Left colon (tissue), 2 donors: ENCODE results near the gene KRTAP21-3. TPM values are rescaled to one million over a fixed set of nuclear protein-coding genes. Genes with fewer than 3 reads are reported as not detected.
"Not testable (repeated sequence)": the region's sequence is repeated elsewhere in the genome, so short reads cannot be mapped to it uniquely, and the experiment has no call there.

Source experiments
- ATAC-seq: fragments of 200-7000 bp; cut with Tn5 transposase; one replicate; pipeline ENCODE4 v1.9.1; 2020; ENCODE audit warnings: mild to moderate bottlenecking, moderate library complexity
- DNase-seq, 2 donors: peaks; one replicate each; pipeline ENCODE4 v3.0.0-alpha.2; 2020
- intact Hi-C, 2 donors: fragments of 100-400 bp; cut with DNase I in 1 of 2; cut with micrococcal nuclease in 1 of 2; formaldehyde crosslinking; loops; one replicate each; pipeline versions ENCODE4 v1.11.2 to v1.14.0; 2022; cut with DNase I, micrococcal nuclease
- long read RNA-seq: library from polyadenylated mRNA; unstranded; transcript quantifications from one replicate; pipeline ENCODE4 v2.0.0, GENCODE V29; 2021
- total RNA-seq, 2 donors: library from RNA; stranded (reverse); fragmentation: NEBNext Ultra II Directional; extraction: Animal tissue kit (Norgen Biotek cat#: 25700); gene quantifications; one replicate each; pipeline ENCODE4 v1.2.1, GENCODE V29; 2021
- donor health status: DM: no; HTN: no; CAD: no.
- donor health status: DM: yes; HTN: yes; CAD: no.

Gene KRTAP21-3, protein sequence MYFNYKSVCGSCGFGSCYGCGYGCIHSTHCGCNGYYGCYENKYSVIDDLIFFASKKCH
- total RNA-seq = not detected
- long read RNA-seq = 0 reads

DNA sequence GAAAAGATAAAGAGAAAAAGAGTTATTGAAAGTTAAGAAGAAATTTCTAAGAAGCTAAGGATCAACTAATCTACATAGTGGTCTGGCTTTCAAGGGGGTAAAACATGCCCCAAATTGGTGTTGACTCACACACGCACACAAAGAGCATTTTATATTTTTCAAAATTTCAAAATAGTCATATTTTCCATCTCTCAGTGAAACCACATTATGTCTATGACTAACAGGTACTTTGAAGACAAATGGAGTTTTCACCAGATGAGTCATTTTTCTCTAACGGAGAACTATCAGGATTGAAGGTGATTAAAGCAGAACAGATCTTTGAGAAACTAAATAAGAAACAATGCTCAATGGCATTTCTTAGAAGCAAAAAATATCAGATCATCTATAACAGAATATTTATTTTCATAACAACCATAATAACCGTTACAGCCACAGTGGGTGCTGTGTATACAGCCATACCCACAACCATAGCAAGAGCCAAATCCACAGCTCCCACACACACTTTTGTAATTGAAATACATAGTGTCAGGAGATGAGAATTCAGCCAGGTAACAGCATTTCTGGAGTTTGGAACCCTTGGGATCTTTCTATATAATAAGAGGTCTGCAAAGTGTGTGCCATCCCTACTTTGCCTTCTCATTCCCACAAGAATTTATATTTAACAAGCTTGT, at the start of gene KRTAP21-3:
TSS of gene KRTAP21-3 (minus strand) at position 539 of the 671 bp plus-strand sequence. CDS start at position 521, 18 bp downstream.
- DNase-seq = no peak
- intact Hi-C loops = no loop called here
- ATAC-seq = no peak

DNA sequence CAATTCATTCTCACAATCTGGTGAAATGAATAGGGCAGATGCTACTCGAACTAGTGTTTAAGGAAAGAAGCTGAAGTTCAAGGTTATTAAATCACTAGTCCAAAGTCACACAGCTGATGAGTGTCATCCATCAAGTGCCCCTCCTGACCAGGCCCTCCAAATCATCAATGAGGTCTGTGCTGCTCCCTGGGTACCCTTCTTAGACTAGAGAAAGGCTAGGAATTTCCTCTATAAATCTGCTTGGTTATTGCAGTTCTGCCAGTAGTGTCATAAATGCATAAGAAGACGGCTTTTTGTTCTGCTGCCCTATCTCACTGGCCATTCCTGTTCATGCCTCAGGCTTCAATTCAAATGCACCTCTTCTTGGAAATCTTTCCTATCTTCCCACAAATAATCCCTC, 42.2 kb upstream of the KRTAP21-3 start:
- intact Hi-C loops = no loop called here
- no peak for DNase-seq
- ATAC-seq = no peak

DNA sequence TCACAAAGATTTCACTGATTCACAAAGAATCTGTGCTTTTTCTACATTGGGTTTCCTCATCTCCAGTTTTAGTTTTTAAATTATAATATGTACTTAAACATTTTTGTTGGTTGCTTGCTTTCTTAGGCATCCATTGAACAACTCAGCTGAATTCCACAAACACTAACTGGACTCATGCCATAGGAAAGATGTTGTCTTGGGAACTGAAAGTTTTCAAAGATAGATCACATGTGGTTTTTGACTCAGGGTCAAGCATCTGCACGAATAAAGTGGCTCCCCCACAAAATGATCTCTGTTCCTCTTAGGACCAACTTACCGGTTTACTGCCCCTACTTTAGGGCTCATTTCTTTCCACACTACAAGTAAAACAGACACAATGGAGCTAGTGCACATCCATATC, 39.7 kb upstream of the KRTAP21-3 start:
- ATAC-seq = no peak
- intact Hi-C loops = loop anchor here in 1 of 2 donors (10.0 kb wide), 1 partner anchor 56 kb away; the partner anchor contains the start of gene KRTAP8-1
- no peak for DNase-seq

DNA sequence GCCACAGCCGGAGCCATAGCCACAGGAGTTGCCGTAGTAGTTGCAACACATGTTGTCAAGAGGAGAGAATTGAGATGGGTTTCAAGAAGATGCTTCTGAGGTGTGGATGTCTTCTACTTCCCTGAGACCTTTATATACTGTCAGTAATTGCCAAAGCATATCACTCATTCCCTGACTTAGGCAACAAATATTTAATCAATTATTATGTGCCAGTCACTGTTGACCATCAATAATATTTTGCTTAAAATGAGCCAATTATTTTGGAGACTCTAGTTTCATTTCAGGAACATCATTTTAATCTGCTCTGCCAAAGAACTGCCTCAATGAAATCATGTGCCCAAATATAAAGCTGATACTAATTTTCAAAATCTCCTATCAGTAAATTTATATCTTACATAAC, 36.8 kb upstream of the KRTAP21-3 start, which contains the start of gene KRTAP21-1:
TSS of gene KRTAP21-1 (minus strand) at position 101 of the 400 bp plus-strand sequence. CDS start at position 51, 50 bp downstream.
- DNase-seq, ATAC-seq: not testable (repeated sequence)
- intact Hi-C loops = loop anchor here in 1 of 2 donors (10.0 kb wide), 1 partner anchor 59 kb away; the partner anchor contains the start of gene KRTAP8-1

DNA sequence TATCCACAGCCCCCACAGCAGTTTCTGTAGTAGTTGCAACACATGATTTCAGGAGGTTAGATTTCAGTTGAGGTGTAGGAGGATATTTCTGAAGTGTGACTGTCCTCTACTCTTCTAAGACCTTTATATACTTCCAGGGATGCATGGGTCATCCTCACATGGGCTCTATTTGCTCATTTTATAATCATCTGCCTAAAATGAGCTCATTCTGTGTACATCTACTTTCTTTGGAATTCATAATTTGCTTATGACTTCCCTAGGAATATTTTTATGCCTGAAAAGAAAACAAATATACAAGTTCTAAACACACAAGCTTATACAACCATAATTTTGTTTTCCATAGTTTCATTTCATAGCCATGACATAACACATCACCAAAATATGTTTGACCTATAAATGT, 28.6 kb upstream of the KRTAP21-3 start, which contains the start of gene KRTAP21-2:
TSS of gene KRTAP21-2 (minus strand) at position 101 of the 400 bp plus-strand sequence. CDS start at position 44, 57 bp downstream.
- intact Hi-C loops = no loop called here
- DNase-seq (no peak), ATAC-seq (no peak)

DNA sequence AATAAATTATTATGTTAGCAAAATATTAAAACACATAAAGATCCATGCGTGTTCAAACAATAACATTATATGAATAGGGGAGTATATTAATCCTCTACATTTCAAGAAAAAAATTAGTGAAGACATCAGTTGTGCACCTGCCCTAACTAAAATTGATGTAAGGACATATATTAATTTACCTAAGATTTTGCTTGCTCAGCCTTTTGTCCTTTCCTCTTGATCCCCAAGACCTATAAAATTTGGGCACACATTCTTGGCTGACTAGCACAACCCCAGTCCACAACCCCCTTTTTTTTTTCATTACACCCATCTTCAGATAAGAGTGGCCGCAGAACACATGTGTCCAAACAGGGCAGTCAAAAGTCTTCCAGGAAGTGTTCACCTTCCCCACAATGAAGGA, 21.9 kb upstream of the KRTAP21-3 start:
- intact Hi-C loops = no loop called here
- DNase-seq = no peak

DNA sequence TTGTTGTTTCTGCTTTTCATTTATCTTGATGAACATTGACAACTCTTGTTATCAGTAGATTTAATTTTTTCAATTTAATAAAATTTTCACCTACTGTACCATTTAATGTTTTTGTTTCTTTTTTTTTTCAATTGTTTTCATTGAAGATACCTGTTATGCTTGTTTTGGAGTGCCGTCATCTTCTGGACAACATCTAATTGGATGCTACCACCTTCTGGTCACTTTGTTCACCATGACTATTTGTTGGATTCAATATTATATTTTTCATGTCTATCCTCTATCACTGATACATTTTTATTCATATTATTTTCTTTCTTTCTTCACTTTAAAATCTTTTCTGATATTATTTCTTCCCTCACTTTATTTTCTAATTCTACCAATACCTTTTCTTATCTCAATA, 14.4 kb upstream of the KRTAP21-3 start:
- ATAC-seq (no peak), DNase-seq (no peak)
- intact Hi-C loops = no loop called here

More for the DNA sequence above, 21.9 kb upstream of the KRTAP21-3 start:
- no peak for ATAC-seq

DNA sequence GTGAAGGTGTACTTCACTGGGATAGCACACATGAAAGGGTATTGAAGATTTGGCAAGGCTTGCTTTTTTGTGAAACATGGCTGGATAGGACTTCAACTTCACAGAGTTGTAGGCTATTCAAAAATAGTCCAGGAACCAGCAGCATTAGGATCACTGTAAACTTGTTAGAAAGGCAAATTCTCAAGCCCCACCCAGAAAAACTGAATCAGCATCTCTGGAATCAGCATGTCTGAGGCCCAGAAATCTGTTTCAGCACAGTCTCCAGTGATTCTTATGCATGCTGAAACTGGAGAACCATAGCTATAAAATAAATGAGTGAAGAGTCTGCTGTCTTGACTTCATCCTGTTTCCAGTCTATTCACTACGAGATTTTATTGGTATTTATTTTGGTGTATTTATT, 8.1 kb upstream of the KRTAP21-3 start:
- intact Hi-C loops = no loop called here
- ATAC-seq = no peak
- DNase-seq = no peak

DNA sequence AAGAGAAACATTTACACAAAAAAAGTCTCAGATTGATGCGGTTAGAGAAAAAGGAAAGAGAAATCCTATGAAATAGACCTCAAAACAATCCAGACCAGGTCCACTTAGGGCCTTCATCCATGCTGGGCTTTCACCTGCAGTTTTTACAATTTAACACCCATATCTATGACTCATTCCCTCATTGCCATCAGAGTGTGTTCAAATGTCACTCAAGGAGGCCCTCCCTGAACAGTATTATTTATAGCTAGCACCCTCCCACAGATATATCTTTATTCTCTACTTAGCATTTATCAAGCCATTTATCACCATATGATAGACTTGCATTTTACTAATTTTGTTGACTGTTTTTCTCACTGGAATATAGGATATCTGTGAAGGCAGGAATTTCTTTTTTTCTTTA, 824 bp upstream of the KRTAP21-3 start:
- intact Hi-C loops = no loop called here
- no peak for DNase-seq
- no peak for ATAC-seq

DNA sequence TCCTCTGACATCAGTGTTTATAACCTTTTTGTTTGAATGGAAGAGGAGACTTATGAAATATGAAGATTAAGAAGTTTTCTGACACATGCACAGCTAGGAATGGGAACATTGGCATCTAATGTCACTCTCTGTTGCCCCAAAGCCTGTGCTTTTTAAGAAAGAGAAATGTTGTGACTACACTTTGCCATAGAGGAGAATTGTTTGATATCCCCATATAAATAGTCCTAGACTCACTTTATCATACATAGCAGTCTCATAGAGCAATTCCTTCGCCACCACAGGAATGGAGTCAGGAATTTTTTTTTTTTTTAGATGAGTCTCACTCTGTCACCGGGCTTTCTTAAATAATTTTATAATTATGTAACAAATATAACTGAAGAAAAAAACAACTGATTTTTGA, 1.5 kb downstream of the KRTAP21-3 start:
- no peak for DNase-seq
- no peak for ATAC-seq
- intact Hi-C loops = no loop called here

DNA sequence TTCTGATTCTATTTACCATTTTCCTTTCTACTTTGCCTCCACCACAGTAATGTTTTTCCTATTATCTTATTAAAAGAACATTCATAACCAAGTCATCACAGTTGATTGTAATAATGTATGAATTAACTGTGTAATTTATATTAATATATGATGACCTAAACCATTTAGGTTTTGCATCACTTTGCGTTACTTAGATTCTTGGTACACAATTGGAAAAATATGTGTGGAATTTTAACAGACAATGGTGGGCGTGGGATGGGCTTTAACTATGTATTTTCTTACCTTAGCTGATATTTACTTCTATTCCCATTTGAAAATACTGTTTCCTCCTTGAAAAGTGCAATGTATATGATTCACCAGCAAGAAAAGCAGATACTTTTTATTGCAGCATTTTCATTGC, 3.6 kb downstream of the KRTAP21-3 start:
- ATAC-seq = no peak
- no peak for DNase-seq
- intact Hi-C loops = no loop called here

DNA sequence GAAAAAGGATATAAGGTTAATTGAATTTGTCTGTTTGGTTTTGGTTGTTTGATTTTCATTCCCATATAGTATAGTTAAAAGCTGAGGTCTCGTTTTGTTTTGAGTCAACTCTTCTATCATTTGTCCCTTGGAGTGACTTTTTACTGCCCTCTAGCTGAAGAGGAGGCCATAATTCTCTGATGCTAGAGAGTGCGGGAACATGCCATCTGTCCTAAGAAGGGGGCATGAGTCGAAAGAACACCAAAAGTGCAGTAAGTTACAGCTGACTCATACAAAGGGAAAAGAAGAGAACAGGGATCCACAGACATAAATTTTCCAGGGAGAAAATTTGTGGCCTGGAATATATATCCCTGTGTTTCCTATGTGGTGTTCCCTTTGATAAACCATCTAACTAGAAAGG, 4.1 kb downstream of the KRTAP21-3 start:
- intact Hi-C loops = no loop called here
- no peak for ATAC-seq
- no peak for DNase-seq

DNA sequence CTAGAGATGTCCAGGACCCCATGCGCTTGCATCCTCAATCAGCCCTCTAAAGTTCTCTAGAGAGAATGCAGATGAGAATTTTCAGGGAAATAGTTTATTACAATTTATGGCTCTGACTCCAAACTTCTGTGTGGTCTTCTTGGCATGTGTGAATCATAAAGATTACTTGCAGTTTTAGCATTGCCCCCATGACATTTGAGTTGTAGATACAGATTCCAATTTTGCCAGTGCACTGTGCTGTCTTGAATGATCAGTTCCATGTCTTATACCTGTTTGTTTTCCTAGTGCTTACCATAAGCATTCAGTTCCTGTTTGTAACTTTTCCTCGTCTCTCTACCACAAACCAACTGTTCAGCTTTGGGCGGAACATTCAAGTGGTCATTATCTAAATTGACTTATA, 4.8 kb downstream of the KRTAP21-3 start:
- ATAC-seq = no peak
- no peak for DNase-seq
- intact Hi-C loops = no loop called here

DNA sequence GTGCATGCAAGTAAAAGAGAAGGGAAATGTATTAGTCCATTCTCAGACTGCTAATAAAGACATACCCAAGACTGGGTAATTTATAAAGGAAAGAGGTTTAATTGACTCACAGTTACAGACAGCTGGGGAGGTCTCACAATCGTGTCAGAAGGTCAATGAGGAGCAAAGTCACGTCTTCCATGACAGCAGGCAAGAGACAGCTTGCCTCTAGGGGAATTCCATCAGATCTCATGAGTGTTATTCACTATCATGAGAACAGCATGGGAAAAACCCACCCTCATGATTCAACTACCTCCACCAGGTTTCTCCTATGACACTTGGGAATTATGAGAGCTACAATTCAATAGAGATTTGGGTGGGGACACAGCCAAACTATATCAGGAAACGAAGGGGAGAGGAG, 8.1 kb downstream of the KRTAP21-3 start:
- ATAC-seq (no peak), DNase-seq (no peak)
- intact Hi-C loops = no loop called here

DNA sequence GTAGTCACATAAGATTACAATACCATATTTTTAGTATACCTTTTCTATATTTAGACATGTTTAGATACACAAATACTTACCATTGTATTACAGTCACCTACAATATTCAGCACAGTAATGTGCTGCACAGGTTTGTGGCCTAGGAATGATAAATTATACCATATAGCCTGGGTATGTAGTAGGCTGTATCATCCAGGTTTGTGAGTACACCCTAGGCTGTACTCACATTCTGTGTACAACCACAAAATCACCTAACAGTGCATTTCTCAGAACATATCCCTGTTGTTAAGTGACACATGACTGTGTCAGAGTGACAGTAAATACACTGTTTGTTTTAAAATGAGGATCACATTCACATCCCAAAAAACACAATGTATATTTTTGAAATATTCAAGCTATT, 11.2 kb downstream of the KRTAP21-3 start:
- intact Hi-C loops = no loop called here
- ATAC-seq = no peak
- no peak for DNase-seq

DNA sequence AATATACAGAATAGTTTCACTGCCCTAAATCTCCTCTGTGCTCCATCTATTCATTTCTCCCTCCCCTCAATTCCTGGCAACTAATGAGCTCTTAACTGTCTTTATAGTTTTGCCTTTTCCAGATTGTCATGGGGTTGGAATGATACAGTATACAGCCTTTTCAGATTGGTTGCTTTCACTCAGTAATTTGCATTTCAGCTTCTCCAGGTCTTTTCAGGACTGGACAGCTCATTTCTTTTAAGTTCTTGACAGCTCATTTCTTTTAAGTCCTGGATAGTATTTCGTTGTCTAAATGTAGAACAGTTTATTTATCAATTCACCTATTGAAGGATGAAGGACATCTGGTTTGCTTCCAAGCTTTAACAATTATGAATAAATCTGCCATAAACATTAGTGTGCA, 22.6 kb downstream of the KRTAP21-3 start:
- DNase-seq (no peak), ATAC-seq (no peak)
- intact Hi-C loops = no loop called here

DNA sequence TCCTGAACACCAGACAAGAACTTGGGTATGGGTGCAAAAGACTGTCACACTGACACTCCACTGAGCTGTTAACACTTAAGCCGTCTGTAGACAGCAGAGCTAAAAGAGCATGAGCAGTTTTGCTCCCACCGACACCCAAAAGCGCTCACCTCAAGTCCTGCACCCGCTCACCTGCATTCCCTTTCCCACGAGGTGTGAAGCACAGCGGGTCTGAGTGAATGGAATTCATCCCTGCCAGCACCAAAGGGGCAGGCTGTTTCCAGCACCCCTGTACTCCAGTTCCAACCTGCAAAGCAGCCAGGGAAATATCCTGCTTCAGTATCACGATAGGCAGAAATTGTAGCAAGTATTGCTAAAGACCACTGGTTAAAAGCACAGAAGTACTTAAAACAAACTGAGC, 28.8 kb downstream of the KRTAP21-3 start:
- ATAC-seq (no peak), DNase-seq (no peak)

DNA sequence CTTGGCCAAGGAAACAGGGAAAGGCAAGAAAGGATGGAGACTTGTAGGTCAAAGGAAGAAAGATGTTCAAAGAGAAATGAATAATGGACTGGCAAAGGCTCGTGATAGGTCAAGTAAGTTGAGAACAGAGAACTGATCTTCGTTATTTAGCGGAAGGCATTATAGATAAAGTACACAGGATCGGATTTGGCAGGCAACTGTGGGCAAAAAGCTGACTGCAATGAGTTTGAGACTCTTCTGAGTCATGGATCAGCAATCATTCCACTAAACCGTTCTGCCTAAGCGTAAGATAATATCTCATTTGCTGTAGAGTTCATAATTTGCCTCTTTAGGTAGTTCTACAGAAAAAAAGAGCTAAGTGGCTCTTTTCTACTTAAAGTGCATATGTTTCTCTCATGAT, 34.1 kb downstream of the KRTAP21-3 start:
- intact Hi-C loops = no loop called here
- ATAC-seq (no peak), DNase-seq (no peak)

More for the DNA sequence above, 28.8 kb downstream of the KRTAP21-3 start:
- intact Hi-C loops = no loop called here

DNA sequence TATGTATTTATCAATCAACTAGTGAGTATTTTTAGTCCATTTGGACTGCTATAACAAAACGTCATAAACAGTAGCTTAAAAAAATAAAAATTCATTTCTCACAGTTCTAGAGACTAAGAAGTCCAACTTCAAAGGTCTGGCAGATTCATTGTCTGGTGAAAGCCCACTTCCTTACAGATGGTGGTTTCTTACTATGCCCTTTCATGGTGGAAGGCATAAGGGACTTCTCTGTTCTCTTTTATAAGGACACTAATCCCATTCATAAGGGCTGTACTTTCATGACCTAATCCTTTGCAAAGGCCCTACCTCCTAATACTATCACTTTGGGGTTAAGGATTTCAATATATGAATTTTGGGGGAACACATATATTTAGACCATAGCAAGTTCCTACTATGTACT, 38.0 kb downstream of the KRTAP21-3 start:
- intact Hi-C loops = no loop called here
- ATAC-seq = no peak
- DNase-seq = no peak

DNA sequence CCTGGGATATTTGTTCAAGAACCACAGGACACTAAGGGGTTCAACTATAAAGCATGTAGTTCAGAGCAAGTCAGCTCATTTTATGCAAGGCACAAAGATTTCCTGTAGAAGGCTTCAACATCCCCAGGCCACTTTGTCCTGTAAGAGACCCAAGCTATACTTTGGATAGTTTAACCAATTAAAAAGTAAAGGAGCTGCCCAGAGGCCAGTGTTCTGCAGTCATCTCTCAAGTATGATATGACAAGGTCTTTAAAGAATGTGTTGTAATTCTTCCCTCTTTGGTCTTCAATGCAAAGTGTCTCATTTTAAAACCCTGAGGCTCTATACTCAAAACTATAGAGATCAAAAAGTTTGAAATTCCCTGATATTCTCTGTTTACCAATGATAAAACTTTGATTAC, 41.8 kb downstream of the KRTAP21-3 start:
- no peak for ATAC-seq
- intact Hi-C loops = no loop called here
- DNase-seq = no peak

DNA sequence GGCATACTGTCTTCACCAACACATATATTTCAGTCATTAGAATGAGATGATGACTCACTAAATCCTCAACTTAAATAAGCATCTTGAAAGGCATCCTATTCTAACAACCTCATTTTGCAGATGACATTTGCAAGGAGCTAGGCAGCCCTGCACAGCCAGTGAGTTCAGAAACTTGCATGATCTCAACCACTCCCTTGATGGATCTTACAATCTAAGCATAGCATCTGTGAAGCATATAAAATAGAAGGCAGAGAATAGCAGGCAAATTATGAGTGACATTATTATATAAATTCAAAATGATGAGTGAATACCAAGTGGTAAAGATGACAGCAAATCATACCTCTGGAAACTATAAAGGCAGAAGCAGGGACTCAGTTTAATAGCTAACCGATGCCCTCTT, 44.3 kb downstream of the KRTAP21-3 start:
- DNase-seq (no peak), ATAC-seq (no peak)
- intact Hi-C loops = no loop called here
